PC-3 (cell line): ENCODE measurements around the gene LMO7.

Experiments used
- EZH2 ChIP-seq: fragments of 300-600 bp; sonication (generic); IDR thresholded peaks from one replicate; pipeline ENCODE4 v1.6.1; 2017; ENCODE audit warnings: antibody characterized with exemption, mild to moderate bottlenecking, low read length; ENCODE audit not compliant: unreplicated experiment
- TF ChIP-seq, protein P1 (sequence below): fragments of 300-600 bp; sonication (generic); conservative IDR thresholded peaks from 2 replicates; pipeline ENCODE4 v1.5.1; 2017; ENCODE audit warnings: antibody characterized with exemption, low read depth, mild to moderate bottlenecking, low read length

DNA sequence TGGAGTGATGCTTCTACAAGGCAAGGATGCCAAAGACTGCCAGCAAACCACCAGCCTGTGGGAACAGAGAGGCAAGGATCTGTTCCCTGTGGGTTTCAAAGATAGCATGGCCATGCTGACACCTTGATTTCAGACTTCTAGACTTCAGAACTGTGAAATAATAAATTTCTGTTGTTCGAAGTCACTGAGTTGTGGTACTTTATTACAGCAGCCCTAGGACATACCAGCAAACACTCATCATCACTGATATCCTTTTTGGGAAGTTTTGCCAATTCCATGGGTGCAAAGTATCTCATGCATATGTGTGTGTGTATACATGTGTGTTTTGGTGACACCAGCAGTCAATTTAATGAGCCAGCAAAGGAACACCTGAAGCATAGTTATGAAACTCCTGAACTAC, 21.0 kb downstream of the LMO7 start:
- TF ChIP-seq, protein P1, sequence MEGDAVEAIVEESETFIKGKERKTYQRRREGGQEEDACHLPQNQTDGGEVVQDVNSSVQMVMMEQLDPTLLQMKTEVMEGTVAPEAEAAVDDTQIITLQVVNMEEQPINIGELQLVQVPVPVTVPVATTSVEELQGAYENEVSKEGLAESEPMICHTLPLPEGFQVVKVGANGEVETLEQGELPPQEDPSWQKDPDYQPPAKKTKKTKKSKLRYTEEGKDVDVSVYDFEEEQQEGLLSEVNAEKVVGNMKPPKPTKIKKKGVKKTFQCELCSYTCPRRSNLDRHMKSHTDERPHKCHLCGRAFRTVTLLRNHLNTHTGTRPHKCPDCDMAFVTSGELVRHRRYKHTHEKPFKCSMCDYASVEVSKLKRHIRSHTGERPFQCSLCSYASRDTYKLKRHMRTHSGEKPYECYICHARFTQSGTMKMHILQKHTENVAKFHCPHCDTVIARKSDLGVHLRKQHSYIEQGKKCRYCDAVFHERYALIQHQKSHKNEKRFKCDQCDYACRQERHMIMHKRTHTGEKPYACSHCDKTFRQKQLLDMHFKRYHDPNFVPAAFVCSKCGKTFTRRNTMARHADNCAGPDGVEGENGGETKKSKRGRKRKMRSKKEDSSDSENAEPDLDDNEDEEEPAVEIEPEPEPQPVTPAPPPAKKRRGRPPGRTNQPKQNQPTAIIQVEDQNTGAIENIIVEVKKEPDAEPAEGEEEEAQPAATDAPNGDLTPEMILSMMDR, result no peak
- no peak for TF ChIP-seq EZH2
